Measurements from ENCODE around the gene PGGHG.

PGGHG gene

DNA sequence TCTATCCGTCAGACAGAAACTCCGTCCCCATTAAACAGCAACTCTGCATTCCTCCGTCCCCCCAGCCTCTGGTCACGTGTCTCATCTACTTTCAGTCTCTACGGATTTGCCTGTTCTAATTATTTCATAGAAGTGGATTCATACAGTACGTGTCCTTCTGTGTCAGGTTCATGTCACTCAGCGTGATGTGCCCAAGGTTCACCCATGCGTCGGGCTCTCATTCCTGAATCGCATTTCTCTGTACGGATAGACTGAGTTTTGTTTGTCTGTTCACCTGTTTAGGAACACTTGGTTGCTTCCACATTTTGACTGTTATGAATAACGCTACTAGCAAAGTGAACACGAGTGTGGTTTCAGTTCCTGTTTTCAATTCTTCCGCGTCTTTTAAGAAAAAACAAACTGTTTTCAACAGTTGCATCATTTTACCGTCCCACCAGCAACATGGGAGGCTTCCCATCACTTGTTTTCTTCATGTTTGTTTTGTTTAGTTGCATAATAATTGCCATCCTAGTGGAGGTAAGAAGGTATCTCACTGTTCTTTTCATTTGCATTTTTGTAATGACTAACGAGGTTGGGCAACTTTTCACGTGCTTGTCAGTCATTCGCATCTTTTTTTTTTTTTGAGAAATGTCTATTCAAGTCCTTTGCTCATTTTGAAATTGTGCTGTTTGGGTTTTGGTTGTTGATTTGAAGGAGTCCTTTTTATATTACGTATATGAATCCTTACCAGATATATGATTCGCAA, 19.6 kb upstream of the PGGHG start:
- no peak for DNase-seq

DNA sequence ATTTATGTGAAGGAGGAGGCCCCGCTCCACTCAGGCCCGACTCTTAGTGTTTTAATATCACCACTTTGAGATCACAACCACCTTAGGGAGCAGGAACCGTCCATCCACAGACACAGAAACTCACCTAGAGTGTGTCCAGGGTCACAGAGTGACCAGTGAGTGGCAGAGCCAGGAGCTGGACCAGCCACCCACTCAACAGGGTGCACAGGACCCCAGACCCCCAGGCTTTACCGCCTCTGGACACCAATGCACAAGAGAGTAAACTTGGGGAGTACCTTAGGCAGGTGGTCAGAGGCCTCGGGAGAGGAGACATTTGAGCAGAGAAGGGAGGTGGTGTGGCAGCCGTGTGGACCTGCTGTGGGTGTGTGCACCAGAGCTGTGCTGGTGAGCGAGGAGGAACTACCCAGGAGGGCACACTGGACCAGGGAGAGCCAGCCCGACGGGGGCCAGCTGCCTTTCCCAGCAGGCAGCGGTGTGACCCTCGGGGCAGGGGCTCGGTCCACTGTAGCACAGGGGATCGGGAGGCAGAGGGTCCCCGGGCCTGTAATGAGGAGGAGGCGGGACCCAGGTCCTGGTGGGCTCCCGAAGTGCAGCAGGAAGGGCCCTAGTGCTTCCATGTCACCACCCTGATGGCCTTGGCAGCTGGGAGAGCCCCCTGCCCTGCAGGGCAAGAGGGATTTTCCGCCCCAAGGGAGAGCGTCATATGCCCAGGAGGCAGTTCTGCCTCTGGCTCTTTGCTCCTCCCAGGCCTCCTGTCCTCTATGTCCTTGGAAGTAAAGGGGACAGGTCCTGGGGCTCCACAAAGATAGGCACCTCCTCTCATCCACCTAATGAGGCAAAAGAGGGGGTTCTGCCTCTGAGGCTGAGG, 18.2 kb upstream of the PGGHG start:
- DNase-seq, result no peak

DNA sequence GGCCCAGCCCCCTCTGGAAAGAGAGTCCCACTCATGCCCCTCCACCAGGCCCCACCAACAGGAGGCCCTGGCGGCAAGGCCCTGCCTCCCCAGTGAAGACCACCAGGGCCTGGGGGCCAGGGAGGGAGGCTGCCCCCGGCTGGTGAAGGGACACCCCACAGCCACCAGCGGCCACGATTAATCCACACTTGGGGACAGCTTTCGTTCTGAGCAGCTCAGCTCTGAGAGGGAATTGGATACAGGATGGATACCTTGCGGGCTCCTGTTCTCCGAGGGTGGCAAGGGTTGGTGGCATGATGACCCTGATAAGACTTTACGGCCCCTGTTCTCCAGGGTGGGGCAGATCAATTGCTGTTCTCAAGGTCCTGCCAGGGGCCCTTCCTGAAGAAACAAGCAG, 17.6 kb upstream of the PGGHG start:
- DNase-seq, result no peak

DNA sequence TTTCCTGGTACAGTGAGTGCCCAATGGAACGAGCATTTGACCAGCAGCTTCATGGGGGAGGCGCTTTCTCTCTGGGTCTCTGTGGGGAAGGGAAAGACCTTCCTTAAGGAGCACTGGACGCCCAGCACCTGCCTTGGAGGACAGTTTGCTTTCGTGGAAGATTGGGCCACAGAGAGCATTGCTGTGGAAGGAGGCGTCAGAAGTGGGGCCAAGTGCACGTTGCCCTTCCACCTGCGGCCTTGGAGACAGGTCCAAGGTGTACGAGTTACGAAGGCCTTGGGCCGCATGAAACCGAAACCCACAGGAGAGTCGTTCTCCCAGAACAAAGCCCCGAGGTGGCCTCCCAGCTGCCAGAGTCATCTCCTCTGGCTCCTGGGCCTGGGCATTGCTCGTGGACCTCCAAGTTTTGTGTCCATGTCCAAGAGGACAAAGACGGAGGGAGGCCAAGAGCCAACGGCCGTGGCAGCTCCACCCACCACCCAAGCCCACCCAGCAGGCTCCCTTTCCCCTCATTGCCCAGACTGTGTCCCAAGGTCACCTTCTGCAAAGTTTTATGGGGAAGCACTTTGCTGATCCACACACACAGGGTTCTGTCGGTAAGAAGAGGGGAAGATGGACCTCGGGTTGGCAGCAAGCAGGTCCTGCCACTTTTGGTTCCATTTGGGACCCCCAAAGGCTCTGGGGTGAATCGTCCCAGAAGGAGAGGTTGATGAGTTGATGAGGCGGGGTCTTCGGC, 16.6 kb upstream of the PGGHG start:
- no peak for DNase-seq

DNA sequence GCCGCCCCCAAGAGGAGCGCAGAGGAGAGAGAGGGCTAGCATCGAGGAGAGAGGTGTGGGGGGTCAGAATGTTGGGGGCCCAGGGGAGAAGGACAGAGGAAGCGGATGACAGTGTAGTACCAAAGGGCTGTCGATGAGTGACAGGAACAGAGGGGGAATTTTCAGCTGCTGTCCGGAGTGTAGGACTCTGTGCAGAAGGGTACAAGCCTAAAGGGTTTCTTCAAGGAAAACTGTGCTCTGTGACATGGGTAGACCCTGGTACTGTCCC, 16.1 kb upstream of the PGGHG start:
- no peak for DNase-seq

DNA sequence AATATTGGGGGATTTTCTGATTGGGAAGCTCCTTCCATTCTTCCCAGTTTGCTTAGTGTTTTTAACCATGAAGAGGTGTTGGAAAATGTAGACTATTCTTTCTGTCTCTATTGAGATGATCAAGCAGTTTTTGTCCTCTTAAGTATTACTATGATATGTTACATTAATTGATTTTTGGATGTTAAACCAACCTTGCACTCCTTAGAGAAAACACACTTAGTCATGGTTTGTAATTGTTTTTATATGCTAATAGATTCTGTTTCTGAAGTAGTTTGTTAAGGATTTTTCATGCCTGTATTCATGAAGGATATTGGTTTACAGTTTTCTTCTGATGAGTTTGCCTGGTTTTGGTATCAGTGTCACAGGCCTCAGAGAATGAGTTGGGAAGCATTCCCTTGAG, 12.7 kb upstream of the PGGHG start:
- DNase-seq, result no peak

DNA sequence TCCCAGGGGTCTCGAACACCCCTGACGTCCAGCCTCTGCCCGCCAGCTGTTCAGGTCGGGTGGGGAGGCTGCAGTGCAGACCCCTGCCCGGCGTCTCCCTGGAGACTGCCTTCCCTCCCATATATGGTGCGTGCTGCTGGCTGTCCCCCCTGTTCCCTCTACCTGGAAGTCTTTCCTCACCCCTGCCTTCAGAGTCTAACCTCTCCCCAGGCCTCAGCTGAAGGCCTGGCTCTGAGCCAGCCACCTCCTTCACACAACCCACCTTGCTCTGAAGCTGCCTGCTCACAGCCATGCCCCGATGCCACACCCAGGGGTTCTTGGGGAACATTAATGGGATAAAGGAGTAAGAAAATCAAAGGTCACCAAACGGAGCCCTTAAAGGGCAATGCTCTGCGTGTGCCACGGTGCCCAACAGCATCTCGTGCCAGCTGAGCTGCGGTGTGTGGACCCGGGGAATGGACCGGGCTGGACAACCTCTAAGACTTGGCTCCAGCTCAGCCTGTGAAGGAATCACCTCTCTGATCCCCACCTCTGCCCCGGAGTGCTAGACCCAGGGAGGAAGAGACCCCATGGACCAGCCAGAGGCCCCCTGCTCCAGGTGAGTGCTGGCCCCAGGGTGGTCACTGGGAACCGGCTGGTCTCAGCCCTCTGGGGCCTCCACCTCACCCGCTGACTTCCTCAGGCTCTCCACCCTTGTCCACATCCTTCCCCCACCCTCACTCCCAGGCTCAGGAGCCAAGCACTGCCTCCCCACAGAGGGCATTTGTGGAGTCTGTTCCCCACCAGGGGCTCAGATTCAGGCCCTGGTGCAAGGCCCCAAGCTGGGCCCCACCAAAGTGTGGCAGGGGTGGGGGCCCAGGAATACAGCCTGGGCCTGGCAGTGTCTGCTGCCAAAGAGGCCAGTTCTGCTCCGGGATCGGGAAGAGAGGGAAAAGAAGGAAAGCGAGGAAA, 10.7 kb upstream of the PGGHG start, which contains the start of gene NLRP6:
NLRP6 (plus strand) TSS at position 407 of the 951 bp plus-strand sequence; CDS start at position 570, 163 bp downstream.
- no peak for DNase-seq

DNA sequence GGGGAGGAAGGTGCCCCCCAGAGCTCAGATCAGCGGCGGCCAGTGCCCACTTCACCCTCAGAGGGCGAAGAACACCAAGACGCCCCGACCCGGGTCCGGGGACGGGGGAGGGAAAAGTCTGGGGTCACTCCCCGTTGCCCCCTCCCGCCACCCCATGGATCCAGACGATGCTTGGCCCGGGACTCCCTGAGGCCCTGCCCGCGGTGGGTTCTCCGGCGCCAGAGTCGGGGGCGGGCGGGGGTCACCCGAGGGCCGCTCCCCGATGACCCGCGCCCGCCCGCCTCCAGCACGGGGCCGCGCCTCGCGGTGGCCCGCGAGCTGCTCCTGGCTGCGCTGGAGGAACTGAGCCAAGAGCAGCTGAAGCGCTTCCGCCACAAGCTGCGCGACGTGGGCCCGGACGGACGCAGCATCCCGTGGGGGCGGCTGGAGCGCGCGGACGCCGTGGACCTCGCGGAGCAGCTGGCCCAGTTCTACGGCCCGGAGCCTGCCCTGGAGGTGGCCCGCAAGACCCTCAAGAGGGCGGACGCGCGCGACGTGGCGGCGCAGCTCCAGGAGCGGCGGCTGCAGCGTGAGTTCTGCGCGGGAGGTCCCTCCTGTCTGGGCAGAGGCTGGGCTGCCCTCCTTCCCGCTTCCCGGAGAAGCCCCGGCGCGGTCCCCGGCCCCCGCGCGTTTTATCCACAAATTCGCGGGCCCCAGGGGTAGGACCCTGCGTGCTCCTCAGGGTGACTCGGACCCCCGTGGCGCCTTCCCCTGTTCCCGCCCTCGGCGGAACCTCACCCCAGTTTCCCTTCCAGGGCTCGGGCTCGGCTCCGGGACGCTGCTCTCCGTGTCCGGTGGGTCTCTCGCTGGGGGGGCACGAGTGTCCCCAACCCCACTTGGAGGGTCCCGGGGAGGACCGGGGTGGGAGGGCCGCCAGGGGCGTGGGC, 9.6 kb upstream of the PGGHG start:
- DNase-seq, result no peak

DNA sequence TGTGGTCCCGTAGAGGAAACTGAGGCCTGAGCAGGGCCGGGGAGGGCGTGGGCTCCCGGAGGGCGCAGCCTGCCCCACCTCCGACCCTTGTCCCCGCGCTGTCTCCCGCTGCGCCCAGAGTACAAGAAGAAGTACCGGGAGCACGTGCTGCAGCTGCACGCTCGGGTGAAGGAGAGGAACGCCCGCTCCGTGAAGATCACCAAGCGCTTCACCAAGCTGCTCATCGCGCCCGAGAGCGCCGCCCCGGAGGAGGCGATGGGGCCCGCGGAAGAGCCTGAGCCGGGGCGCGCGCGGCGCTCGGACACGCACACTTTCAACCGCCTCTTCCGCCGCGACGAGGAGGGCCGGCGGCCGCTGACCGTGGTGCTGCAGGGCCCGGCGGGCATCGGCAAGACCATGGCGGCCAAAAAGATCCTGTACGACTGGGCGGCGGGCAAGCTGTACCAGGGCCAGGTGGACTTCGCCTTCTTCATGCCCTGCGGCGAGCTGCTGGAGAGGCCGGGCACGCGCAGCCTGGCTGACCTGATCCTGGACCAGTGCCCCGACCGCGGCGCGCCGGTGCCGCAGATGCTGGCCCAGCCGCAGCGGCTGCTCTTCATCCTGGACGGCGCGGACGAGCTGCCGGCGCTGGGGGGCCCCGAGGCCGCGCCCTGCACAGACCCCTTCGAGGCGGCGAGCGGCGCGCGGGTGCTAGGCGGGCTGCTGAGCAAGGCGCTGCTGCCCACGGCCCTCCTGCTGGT, 8.8 kb upstream of the PGGHG start:
- DNase-seq, result peak; percentile 50 to 52

DNA sequence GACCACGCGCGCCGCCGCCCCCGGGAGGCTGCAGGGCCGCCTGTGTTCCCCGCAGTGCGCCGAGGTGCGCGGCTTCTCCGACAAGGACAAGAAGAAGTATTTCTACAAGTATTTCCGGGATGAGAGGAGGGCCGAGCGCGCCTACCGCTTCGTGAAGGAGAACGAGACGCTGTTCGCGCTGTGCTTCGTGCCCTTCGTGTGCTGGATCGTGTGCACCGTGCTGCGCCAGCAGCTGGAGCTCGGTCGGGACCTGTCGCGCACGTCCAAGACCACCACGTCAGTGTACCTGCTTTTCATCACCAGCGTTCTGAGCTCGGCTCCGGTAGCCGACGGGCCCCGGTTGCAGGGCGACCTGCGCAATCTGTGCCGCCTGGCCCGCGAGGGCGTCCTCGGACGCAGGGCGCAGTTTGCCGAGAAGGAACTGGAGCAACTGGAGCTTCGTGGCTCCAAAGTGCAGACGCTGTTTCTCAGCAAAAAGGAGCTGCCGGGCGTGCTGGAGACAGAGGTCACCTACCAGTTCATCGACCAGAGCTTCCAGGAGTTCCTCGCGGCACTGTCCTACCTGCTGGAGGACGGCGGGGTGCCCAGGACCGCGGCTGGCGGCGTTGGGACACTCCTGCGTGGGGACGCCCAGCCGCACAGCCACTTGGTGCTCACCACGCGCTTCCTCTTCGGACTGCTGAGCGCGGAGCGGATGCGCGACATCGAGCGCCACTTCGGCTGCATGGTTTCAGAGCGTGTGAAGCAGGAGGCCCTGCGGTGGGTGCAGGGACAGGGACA, 8.0 kb upstream of the PGGHG start:
- DNase-seq, result no peak

DNA sequence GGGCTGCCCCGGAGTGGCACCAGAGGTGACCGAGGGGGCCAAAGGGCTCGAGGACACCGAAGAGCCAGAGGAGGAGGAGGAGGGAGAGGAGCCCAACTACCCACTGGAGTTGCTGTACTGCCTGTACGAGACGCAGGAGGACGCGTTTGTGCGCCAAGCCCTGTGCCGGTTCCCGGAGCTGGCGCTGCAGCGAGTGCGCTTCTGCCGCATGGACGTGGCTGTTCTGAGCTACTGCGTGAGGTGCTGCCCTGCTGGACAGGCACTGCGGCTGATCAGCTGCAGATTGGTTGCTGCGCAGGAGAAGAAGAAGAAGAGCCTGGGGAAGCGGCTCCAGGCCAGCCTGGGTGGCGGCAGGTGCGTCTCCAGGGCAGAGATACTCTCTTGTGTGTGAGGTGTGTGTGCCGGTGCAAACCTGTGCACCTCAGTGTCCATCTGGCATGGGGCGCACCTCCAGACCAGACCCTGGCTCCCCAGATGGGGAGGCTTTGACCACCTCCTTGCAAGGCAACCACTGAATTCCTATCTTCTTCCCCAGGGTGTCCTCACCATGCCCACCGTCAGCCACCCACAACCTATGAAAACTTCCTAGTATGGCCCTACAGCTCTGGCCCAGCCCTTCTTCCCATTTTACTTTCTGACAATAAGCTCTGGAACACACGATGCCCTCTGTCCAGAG, 7.3 kb upstream of the PGGHG start:
- DNase-seq, result no peak

DNA sequence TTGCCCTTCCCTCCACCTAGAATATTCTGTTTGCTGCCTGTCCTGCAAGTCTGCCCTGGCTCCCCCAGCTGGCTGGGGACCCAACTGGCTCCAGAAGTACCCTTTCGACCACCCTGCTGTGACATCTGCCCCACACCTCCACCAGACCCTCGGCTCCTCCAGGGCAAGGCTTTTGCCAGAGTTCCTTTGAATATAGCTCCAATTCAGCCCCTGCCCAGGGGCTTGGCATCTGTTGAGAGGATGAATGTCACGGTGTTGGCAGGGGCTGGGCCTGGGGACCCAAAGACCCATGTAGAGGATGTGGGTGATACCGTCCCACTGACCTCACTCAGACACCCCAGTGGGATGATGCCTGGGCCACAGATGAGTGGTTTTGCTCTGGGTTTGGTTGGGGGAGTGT, 6.8 kb upstream of the PGGHG start:
- no peak for DNase-seq

DNA sequence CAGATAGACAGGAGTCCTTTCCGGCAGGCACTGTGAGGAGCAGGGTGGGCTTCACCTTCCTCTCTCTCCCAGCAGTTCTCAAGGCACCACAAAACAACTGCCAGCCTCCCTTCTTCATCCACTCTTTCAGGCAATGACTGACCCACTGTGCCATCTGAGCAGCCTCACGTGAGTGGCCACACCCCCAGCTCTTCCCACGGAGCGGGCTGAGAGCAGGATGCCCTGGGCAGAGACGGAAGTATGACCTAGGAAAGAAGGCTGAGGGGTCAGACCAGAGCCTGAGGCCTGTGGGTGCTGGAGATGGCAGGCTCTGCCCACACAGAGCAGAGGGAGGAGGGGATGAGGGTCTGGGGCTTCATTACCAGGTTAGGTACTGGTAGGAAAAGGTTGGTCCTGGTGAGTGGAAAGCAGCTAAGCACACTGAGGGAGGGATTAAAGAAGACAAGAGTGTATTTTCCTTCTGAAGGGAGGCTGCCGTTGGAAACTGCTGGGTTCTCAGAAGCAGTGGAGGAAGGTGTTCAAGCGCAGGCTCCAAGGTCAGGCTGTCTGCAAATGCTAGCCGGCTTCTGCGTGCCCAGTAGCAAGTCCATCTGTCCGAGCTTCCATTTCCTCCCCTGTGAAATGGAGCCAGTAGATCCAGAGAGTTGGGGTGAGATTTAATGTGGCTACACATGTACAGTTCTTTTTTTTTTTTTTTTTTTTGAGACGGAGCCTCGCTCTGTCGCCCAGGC, 6.1 kb upstream of the PGGHG start:
- no peak for DNase-seq

DNA sequence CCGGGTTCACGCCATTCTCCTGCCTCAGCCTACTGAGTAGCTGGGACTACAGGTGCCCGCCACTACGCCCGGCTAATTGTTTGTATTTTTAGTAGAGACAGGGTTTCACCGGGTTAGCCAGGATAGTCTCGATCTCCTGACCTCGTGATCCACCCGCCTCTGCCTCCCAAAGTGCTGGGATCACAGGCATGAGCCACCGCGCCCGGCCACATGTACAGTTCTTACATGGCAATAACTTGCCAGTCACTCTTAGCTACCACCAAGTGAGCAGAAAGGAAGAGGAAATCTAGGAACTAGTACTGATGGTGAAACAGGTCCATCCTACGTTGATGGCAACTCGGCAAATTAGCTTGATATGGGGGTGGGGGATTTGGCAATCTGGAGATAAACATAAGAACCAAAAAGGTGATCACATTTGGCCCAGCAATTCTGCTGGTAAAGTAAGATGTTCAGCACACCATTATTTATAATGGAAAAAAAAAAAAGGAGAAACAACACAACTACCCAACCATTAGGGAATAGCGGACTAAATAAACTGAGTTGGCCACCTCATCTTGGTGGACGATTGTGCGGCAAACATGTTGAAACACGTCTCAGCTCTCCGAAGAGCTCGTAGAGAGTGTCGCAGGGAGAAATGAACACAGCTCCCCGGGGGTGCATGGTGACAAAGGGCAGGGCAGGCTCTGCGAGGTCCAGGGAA, 5.4 kb upstream of the PGGHG start:
- no peak for DNase-seq

DNA sequence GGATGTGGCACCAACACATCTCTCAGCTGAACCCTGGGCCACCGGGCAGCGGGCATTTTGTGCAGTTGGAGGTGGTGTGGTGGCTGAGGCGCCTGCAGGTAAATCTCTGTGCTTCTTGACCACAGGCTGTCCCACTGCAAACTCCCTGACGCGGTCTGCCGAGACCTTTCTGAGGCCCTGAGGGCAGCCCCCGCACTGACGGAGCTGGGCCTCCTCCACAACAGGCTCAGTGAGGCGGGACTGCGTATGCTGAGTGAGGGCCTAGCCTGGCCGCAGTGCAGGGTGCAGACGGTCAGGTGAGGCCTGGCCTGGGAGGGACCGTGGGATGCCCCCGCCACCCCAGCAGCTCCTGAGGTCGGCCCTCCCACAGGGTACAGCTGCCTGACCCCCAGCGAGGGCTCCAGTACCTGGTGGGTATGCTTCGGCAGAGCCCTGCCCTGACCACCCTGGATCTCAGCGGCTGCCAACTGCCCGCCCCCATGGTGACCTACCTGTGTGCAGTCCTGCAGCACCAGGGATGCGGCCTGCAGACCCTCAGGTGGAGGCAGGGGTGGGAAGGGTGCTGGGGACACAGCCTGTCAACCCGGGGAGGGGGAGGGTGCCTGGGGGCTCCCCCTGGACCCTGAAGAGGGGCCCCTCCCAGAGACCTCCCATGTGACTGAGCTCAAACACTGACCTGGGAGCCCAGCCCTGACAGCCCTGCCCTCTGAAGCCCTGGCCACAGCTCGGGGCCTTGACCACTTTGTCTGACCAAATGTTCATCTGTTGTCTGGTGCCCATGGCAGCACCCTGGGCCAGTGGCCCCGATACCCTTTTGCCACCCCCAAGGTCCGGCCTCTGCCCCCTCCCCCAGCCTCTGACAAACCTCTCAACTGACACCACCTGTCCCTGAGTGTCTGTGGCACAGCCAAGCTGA, 4.6 kb upstream of the PGGHG start:
- DNase-seq, result no peak

DNA sequence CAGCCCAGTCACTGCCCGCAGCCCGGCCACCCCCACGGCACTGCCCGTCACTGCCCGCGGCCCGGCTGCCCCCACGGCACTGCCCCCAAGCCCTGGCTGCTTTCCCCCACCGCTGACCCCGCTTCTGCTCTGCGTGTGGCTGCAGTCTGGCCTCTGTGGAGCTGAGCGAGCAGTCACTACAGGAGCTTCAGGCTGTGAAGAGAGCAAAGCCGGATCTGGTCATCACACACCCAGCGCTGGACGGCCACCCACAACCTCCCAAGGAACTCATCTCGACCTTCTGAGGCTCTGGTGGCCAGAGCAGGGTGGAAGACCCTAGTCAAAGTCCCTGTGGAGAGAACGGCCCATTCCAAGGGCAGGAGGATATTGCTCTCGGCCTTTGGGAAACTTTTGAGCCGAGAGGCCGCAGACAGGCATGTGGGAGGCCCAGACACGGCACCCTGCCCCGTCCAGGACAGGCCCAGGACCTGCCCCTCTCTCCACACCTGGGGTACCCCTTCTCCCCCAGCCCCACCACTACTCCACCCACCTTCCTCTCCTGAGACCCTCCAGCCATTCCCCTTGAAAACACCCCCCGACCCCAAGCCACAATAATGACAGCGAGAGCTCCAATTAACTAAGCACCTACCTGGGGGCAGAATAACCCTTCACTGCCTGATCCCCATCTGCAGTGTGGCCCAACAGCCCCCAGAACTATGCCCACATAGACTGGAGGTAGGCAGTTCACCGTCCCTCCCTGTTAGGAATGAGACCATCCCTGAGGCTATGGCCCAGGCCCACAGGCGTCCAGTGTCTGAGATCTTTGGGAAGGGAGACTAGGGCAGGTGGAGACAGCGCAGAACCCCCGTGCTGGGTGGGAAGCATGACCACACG, 3.7 kb upstream of the PGGHG start:
- DNase-seq, result no peak

Data from activated CD4-positive, alpha-beta T cell treated with anti-CD3 and anti-CD28 coated beads for 4 hours (primary cell).